Activated CD4-positive, alpha-beta T cell treated with anti-CD3 and anti-CD28 coated beads, Interleukin-2, amount 10 ng/mL, durations not matched to agents 24 days and 14 days (primary cell): Measurements from ENCODE around the gene ISM1. TPM values are rescaled to one million over a fixed set of nuclear protein-coding genes. Genes with fewer than 3 reads are reported as not detected.

ENCODE experiments used
- DNase-seq: peaks from one replicate; pipeline ENCODE4 v3.0.0; 2022
- H3K27ac Mint-ChIP-seq: one replicate; pipeline ENCODE4 v1.8.0; 2022; ENCODE audit warnings: mild to moderate bottlenecking, mixed read lengths
- H3K27me3 Mint-ChIP-seq: one replicate; pipeline ENCODE4 v1.8.0; 2022; ENCODE audit warnings: mixed read lengths
- H3K36me3 Mint-ChIP-seq: one replicate; pipeline ENCODE4 v1.8.0; 2022; ENCODE audit warnings: low read depth, mild to moderate bottlenecking, mixed read lengths
- H3K4me1 Mint-ChIP-seq: one replicate; pipeline ENCODE4 v1.8.0; 2021; ENCODE audit warnings: mixed read lengths
- H3K4me3 Mint-ChIP-seq: one replicate; pipeline ENCODE4 v1.8.0; 2022; ENCODE audit warnings: mild to moderate bottlenecking, moderate library complexity, mixed read lengths
- H3K9me3 Mint-ChIP-seq: one replicate; pipeline ENCODE4 v1.8.0; 2021; ENCODE audit warnings: mixed read lengths
- intact Hi-C: fragments of 100-400 bp; cut with micrococcal nuclease; formaldehyde crosslinking; loops from one replicate; pipeline ENCODE4 v1.15.1; 2023
- total RNA-seq: library from RNA; stranded (reverse); gene quantifications from 2 replicates; pipeline ENCODE4 v1.2.3, GENCODE V29; 2022

The ISM1 gene
- total RNA-seq, 1 donor from 2014 or later = 5.4 TPM

DNA sequence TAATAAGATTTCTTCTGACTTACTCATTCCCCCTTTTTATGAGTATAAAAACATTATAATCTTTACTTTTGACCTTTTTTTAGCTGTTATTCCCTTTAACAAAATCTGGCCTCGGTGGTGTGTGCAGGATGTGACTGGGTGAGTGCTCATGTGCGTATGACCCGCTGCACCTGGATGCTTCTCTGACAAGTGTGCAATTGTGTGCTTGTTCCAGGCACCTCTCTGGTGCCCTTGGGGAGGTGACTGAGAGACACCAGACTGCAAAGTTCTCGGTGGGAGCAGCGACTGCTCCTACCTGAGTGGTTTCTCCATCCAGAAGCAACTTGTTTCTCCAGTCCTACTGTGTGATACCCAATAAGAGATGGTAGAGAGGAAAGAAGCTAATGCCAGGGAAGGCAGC lies 65.0 kb downstream of the ISM1 start:
- Mint-ChIP-seq H3K27ac (no peak overlapping the region), H3K36me3 (peaks cover 3% of the 10 kb centered on the region), H3K9me3 (peaks cover under 1% of the 10 kb centered on the region), H3K27me3 (peaks cover 3% of the 10 kb centered on the region), H3K4me1 (no peaks in the 10 kb centered on the region), H3K4me3 (no peak overlapping the region)
- intact Hi-C loops = no loop called here
- DNase-seq = no peak

DNA sequence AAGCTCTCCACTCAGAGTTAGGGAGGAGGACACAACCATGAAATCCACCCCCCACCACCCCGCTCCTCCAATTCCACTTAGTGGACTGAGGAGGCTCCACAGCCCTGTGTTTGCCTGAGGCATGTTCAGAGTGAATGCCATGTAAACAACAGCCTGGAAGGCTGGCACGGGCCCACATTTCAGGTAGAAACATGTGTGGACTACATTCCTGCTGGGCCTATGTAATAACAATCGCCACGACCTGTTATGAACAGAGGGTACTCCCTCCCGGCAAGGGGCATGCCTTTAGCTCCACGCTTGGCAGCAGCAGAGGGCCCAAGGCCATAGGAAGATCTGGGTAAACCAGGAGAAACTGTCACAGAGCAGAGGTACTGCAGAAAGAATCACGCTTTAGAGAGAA lies 65.5 kb downstream of the ISM1 start:
- H3K36me3 Mint-ChIP-seq = peaks cover 3% of the 10 kb centered on the region
- H3K4me1 Mint-ChIP-seq = no peaks in the 10 kb centered on the region
- H3K27ac Mint-ChIP-seq = no peak overlapping the region
- H3K4me3 Mint-ChIP-seq = no peak overlapping the region
- intact Hi-C loops = no loop called here
- H3K27me3 Mint-ChIP-seq = peaks cover 4% of the 10 kb centered on the region
- H3K9me3 Mint-ChIP-seq = no peaks in the 10 kb centered on the region
- no peak for DNase-seq

DNA sequence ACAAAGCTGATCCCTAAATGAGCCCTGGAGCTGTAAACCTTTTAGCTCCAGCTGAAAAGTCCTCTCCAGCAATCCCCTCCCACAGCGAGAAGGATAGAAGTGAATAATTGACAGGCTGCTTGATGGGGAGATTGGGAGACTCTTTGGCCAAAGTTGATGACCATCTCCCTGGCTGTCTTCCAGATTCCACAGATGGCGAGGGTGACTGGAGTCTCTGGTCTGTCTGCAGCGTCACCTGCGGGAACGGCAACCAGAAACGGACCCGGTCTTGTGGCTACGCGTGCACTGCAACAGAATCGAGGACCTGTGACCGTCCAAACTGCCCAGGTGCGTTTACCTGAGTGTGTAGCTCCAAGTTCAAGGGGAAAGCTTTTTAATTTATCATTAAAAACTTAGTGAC lies 67.3 kb downstream of the ISM1 start:
- Mint-ChIP-seq H3K9me3 (no peaks in the 10 kb centered on the region), H3K36me3 (peaks cover 3% of the 10 kb centered on the region), H3K4me3 (no peak overlapping the region), H3K27ac (no peak overlapping the region), H3K4me1 (no peaks in the 10 kb centered on the region), H3K27me3 (peaks cover 4% of the 10 kb centered on the region)
- intact Hi-C loops = no loop called here
- no peak for DNase-seq

DNA sequence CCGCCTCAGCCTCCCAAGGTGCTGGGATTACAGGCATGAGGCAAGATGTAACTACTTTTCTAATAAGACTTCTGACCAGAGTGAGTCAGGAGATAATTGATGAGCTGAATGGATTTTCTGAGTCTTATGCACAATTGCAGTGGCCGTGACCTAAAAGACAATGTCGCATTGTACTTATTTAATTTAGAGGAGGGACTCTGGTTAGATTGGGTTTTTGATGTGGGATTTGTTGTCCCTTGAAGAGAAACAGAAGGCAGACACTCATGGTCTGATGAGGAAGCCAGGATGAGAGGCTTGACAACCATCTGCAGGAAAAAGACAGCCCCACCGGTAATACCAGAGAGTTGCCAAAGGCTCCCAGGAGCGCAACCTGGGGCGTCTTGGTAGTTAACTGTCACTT lies 68.0 kb downstream of the ISM1 start:
- Mint-ChIP-seq H3K9me3 (no peaks in the 10 kb centered on the region), H3K27ac (no peak overlapping the region), H3K36me3 (peaks cover 3% of the 10 kb centered on the region), H3K4me3 (no peak overlapping the region), H3K27me3 (peaks cover 4% of the 10 kb centered on the region), H3K4me1 (no peaks in the 10 kb centered on the region)
- DNase-seq = no peak
- intact Hi-C loops = no loop called here

DNA sequence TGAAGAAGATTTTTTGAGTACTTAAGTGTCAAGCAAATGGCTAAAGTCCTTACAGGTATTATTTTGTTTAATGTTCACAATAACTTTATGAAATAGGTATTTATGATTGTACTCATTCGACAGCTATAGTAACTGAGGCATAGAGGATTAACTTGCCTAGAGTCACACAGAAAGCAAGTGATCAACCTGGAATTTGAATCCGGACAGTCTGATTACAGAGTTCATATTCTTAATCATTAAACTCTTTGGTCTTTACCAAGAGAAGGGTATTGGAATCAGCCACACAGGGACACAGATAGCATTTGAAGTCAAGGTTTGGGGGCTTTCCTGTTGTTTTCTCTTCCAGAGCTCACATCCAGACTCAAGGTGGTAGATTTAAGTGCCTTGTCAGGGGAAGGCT lies 69.7 kb downstream of the ISM1 start:
- Mint-ChIP-seq H3K27me3 (peaks cover 4% of the 10 kb centered on the region), H3K4me3 (no peak overlapping the region), H3K27ac (no peak overlapping the region), H3K9me3 (no peaks in the 10 kb centered on the region), H3K4me1 (no peaks in the 10 kb centered on the region), H3K36me3 (peaks cover 3% of the 10 kb centered on the region)
- intact Hi-C loops = no loop called here
- no peak for DNase-seq

DNA sequence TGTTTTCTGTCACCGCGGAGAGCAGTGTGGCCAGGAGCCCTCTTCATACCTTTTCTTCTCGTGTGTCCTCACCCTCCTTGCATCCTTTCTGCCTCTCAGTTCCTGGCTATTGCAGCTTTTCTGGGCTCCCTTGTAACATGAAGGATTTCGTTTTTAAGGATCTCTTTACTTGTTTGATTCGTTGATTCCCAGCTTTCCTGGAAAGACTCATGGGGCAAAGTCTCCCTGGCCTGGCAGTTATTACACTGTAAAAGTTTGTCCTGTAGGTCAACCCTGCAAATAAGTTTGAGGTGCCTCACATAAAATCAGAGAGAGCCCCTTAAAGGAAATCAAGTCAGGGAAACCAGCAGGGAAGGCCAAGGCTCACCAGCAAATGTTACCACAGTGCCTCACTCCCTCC lies 70.1 kb downstream of the ISM1 start:
- Mint-ChIP-seq H3K4me1 (no peaks in the 10 kb centered on the region), H3K36me3 (peaks cover 3% of the 10 kb centered on the region), H3K9me3 (no peaks in the 10 kb centered on the region), H3K27me3 (peaks cover 4% of the 10 kb centered on the region), H3K4me3 (no peak overlapping the region), H3K27ac (no peak overlapping the region)
- DNase-seq = no peak
- intact Hi-C loops = no loop called here

DNA sequence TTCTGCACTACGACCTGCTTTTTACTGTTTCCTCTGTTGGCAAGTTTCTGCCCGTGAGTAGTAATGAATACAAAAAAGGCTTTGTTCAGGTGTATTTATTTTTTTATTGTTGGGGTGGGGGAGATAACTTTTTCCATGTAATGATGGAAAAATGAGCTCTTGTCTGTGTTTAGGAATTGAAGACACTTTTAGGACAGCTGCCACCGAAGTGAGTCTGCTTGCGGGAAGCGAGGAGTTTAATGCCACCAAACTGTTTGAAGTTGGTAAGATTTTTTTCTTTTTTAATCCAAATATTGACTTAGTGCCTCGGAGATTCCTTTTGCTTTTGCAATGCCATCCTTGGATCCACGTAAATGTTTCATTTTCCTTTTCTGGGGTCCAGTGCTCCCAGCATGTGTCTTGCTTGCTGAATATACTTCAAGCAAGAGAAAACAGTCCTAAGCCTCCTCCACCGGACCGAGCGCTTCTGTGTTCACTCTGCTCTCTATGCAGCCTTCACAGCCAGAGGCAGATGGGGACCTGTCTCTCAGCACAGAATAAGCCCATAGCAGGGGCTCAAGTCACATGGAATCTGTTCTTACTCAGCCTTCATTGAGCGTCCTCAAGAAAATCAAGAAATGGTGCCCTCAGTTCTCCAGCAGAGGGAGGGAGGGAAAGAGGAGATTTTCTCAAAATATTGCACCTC lies 71.3 kb downstream of the ISM1 start:
- H3K9me3 Mint-ChIP-seq = no peaks in the 10 kb centered on the region
- H3K27me3 Mint-ChIP-seq = peaks cover 4% of the 10 kb centered on the region
- H3K4me1 Mint-ChIP-seq = no peaks in the 10 kb centered on the region
- H3K27ac Mint-ChIP-seq = no peak overlapping the region
- intact Hi-C loops = no loop called here
- peaks cover 3% of the 10 kb centered on the region for H3K36me3 Mint-ChIP-seq
- DNase-seq = no peak
- no peak overlapping the region for H3K4me3 Mint-ChIP-seq

DNA sequence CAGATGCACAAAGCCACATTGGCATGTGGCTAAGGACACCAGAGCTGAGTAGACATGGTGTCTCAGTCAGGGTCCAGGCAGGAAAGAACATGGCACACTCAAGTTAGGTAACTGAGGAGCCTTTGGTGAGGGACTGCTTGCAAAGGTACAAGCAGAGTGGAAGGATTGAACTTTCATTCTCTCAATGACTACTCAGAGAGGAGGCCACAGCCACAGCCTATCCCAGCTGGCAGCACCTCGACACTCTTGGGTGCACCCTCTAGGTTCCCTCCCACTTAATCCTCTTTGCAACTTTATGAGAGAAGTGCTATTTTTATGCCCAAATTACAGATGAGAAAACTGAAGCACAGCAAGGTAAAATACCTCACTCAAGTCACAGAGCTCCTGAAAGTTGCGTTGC lies 73.4 kb downstream of the ISM1 start:
- intact Hi-C loops = no loop called here
- no peak overlapping the region for H3K4me3 Mint-ChIP-seq
- H3K36me3 Mint-ChIP-seq = no peaks in the 10 kb centered on the region
- H3K27me3 Mint-ChIP-seq = peaks cover 2% of the 10 kb centered on the region
- H3K27ac Mint-ChIP-seq = no peak overlapping the region
- H3K9me3 Mint-ChIP-seq = no peaks in the 10 kb centered on the region
- H3K4me1 Mint-ChIP-seq = no peaks in the 10 kb centered on the region
- no peak for DNase-seq

DNA sequence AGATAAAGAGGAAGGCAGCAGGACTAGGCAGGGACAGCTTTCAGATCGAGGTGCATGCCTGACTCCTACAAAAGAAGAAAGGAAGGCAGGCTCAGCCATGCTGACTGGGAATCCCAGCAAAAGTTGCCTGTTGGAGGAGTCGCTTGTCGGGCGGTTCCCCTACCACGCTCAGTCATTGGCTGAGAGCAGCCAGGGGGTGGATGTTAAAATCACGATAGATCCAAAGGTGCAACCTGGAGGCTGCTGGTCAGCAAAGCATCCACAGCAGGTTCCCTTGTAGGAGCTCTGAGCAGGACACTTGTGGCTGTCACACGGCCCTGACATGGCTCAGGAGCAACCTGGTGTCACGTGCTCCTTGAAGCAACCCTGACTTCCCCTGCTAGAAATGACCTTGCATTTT lies 74.6 kb downstream of the ISM1 start:
- no peak overlapping the region for H3K4me3 Mint-ChIP-seq
- intact Hi-C loops = no loop called here
- no peaks in the 10 kb centered on the region for H3K36me3 Mint-ChIP-seq
- no peaks in the 10 kb centered on the region for H3K9me3 Mint-ChIP-seq
- DNase-seq = no peak
- H3K27me3 Mint-ChIP-seq = peaks cover 2% of the 10 kb centered on the region
- no peaks in the 10 kb centered on the region for H3K4me1 Mint-ChIP-seq
- H3K27ac Mint-ChIP-seq = no peak overlapping the region

DNA sequence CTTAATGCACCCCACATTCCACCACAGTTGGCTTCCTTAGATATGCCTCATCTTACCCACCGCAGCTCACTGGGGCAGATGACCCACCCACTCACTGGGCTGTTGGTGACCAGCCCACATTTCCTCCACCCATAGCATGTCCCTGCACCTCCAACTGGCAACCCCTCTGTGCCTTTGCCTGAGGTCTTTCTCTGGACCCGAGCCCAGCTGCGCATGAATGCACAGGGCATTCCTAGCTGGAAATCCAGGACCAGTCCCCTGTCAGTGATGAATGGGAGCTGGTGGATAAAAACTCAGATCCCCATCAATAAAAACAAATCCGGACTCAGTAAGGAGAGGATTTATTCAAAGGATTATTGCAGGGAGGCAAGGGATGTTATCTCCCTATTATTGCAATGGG lies 75.0 kb downstream of the ISM1 start:
- H3K27me3 Mint-ChIP-seq = peaks cover under 1% of the 10 kb centered on the region
- H3K4me3 Mint-ChIP-seq = no peak overlapping the region
- no peak overlapping the region for H3K27ac Mint-ChIP-seq
- H3K36me3 Mint-ChIP-seq = no peaks in the 10 kb centered on the region
- no peaks in the 10 kb centered on the region for H3K4me1 Mint-ChIP-seq
- no peak for DNase-seq
- intact Hi-C loops = no loop called here
- H3K9me3 Mint-ChIP-seq = no peaks in the 10 kb centered on the region

DNA sequence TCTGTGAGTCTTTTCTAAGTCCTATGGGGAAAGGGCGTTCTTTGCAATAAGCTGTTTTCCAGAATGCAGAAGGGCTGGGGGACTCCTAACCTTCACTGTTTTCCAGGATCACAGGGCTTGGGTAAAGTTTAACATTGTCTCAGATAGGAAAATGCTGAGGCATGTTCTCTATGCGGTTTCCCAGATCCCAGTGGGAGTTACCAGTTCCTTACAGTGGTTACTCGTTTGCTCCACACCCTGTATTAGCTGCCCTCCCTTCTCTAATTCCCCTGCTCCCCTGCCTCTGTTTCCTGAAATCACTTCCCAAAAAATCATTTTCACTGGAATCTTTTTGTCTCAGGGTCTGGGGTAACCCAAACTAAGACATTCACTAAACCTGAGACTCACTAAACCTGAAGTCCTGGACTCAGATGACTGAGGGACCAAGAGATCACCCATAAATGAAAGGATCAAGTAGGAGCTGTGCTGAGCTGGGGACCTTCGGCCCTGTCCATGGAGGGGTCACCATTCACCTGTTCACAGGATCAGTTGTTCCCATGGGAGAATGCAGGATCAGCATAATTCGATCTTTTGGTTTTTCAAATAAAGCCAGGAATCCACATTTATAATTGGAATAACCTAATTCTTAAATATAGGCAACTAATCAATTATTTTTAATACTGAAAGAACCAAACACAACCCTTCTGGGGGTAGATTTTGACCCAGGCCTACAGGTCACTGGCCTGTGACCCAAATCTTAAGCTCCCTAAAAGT lies 76.2 kb downstream of the ISM1 start:
- DNase-seq = no peak
- Mint-ChIP-seq H3K27me3 (no peaks in the 10 kb centered on the region), H3K4me3 (no peak overlapping the region), H3K36me3 (no peaks in the 10 kb centered on the region), H3K27ac (no peak overlapping the region), H3K4me1 (peaks cover 2% of the 10 kb centered on the region), H3K9me3 (no peaks in the 10 kb centered on the region)
- intact Hi-C loops = no loop called here

DNA sequence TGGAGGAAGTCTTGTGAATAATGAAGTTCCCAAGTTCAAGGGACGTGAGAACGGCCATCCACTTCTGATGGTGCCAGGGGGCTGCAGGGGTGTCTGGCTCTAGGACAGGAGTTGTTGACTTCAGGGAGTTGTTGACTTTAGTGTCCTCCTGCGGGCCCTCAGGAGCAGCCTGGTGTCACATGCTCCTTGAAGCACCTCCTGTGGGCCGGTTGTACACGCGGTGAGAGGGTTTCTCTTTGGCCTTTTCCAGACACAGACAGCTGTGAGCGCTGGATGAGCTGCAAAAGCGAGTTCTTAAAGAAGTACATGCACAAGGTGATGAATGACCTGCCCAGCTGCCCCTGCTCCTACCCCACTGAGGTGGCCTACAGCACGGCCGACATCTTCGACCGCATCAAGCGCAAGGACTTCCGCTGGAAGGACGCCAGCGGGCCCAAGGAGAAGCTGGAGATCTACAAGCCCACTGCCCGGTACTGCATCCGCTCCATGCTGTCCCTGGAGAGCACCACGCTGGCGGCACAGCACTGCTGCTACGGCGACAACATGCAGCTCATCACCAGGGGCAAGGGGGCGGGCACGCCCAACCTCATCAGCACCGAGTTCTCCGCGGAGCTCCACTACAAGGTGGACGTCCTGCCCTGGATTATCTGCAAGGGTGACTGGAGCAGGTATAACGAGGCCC lies 77.8 kb downstream of the ISM1 start:
- intact Hi-C loops = no loop called here
- Mint-ChIP-seq H3K9me3 (no peaks in the 10 kb centered on the region), H3K4me1 (peaks cover 4% of the 10 kb centered on the region), H3K36me3 (no peaks in the 10 kb centered on the region), H3K4me3 (no peak overlapping the region), H3K27me3 (no peaks in the 10 kb centered on the region), H3K27ac (no peak overlapping the region)
- no peak for DNase-seq

DNA sequence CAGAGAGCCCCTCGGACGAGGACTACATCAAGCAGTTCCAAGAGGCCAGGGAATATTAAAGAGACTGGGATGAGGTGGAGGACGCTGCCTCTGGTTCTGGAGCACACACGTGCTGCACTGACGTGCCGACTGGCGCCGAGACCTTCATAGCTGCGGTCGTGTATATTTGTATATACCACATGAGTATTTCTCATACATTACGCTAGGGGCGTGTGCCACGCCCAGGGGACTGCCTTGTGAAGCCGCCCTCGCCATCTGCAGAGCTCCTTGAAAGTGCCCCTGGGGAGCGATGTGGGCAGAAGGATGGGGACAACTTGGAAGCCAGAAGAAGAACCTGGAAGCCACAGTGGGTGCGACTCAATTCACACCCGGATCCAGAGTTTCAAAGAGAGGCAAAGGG lies 78.3 kb downstream of the ISM1 start:
- intact Hi-C loops = no loop called here
- Mint-ChIP-seq H3K27me3 (no peaks in the 10 kb centered on the region), H3K4me3 (no peak overlapping the region), H3K36me3 (no peaks in the 10 kb centered on the region), H3K9me3 (no peaks in the 10 kb centered on the region), H3K4me1 (peaks cover 4% of the 10 kb centered on the region), H3K27ac (no peak overlapping the region)
- DNase-seq = no peak

DNA sequence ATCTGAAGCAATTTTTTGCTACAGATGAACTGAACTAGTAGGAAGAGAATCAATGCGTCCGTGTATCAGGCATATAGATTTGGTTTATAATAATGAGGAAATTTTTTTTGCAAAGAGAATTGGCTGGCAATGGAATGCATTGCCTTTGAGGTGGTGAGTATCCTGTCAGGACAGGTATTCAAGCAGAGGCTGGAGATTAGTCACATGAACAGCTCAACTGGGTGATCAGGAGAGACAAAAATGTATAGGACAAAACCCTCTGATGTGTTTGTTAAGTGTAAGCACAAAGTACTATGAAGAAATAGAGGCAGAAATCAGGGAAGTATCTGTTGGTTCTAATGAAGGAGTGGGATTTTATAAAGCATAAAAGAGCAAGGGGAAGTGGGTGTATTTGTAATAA lies 80.5 kb downstream of the ISM1 start:
- H3K9me3 Mint-ChIP-seq = no peaks in the 10 kb centered on the region
- H3K27ac Mint-ChIP-seq = no peak overlapping the region
- intact Hi-C loops = loop anchor here (5.0 to 10.0 kb wide), 2 partner anchors 246 to 333 kb away; partner anchors contain the start of gene TASP1
- DNase-seq = no peak
- H3K4me3 Mint-ChIP-seq = no peak overlapping the region
- peaks cover 4% of the 10 kb centered on the region for H3K4me1 Mint-ChIP-seq
- H3K27me3 Mint-ChIP-seq = no peaks in the 10 kb centered on the region
- no peaks in the 10 kb centered on the region for H3K36me3 Mint-ChIP-seq
